DND-41 (cell line): ENCODE data around the gene SLC15A2.

Experiments
- EZH2 ChIP-seq: IDR thresholded peaks from 3 replicates; pipeline ENCODE4 v1.6.1; 2012; ENCODE audit warnings: borderline replicate concordance, low read depth, mild to moderate bottlenecking, moderate library complexity, low read length, inconsistent platforms; ENCODE audit not compliant: severe bottlenecking
- TF ChIP-seq, protein P1 (sequence below): IDR thresholded peaks from 2 replicates; pipeline ENCODE4 v1.5.1; 2012; ENCODE audit warnings: borderline replicate concordance, low read length, moderate library complexity, mild to moderate bottlenecking; ENCODE audit not compliant: poor library complexity, severe bottlenecking; ENCODE audit errors: extremely low read depth

DNA sequence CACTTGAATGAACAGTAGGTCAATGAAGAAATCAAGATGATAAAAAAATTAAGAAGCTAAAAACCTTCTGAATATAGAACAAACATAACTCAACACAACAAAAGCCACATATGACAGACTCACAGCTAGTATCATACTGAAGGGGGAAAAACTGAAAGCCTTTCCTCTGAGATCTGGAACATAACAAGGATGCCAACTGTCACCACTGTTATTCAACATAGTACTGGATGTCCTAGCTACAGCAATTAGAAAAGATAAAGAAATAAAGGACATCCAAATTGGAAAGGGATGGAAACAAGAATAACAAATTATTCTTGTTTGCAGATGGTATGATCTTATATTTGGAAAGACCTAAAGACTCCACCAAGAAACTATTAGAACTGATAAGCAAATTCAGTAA lies 67.1 kb downstream of the SLC15A2 start:
- TF ChIP-seq, protein P1, sequence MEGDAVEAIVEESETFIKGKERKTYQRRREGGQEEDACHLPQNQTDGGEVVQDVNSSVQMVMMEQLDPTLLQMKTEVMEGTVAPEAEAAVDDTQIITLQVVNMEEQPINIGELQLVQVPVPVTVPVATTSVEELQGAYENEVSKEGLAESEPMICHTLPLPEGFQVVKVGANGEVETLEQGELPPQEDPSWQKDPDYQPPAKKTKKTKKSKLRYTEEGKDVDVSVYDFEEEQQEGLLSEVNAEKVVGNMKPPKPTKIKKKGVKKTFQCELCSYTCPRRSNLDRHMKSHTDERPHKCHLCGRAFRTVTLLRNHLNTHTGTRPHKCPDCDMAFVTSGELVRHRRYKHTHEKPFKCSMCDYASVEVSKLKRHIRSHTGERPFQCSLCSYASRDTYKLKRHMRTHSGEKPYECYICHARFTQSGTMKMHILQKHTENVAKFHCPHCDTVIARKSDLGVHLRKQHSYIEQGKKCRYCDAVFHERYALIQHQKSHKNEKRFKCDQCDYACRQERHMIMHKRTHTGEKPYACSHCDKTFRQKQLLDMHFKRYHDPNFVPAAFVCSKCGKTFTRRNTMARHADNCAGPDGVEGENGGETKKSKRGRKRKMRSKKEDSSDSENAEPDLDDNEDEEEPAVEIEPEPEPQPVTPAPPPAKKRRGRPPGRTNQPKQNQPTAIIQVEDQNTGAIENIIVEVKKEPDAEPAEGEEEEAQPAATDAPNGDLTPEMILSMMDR = no peak
- TF ChIP-seq EZH2 = no peak
